Endothelial cell of umbilical vein (primary cell): ENCODE results near the gene STARD13. TPM values are rescaled to one million over a fixed set of nuclear protein-coding genes. Genes with fewer than 3 reads are reported as not detected.

Experiments used
- BruUV-seq: library from RNA; stranded (reverse); fragments of 400-500 nt; replicated peaks from 2 replicates; lab custom pipeline; 2021; lab: Mats Ljungman, UMichigan
- CTCF ChIA-PET: fragments of 300-600, 350-600 bp; sonication (Branson Sonifier 250); formaldehyde crosslinking; loops from one replicate; lab custom pipeline; 2021; ENCODE audit warnings: antibody characterized with exemption, inconsistent platforms; lab: Charles Lee
- POLR2A ChIA-PET: fragments of 300-600, 350-600 bp; sonication (Branson Sonifier 250); formaldehyde crosslinking; loops from one replicate; lab custom pipeline; 2021; ENCODE audit warnings: antibody characterized with exemption, inconsistent platforms; lab: Charles Lee
- DNase-seq: peaks from one replicate; pipeline ENCODE4 v3.0.0-alpha.2; 2011; ENCODE audit warnings: low read depth, low spot score
- FAIRE-seq: peaks from 2 replicates; lab custom pipeline; 2011; peaks lifted over from hg19 to GRCh38; lab: Jason Lieb, UNC
- H2AFZ ChIP-seq: 2 replicates; pipeline ENCODE4 v1.6.0; 2012; ENCODE audit warnings: low read depth, low read length, control low read depth, inconsistent platforms
- H3K27ac ChIP-seq: 2 replicates; pipeline ENCODE4 v1.5.1; 2011; ENCODE audit warnings: low read depth, mild to moderate bottlenecking, control low read depth, low read length, moderate library complexity; ENCODE audit not compliant: insufficient read depth
- H3K27me3 ChIP-seq, 2 experiments: 2 replicates each; pipeline versions ENCODE4 v1.6.0 to v1.6.1; 2011; ENCODE audit warnings: low read length in 2 of 2, mixed read lengths in 1 of 2; ENCODE audit not compliant: control insufficient read depth in 2 of 2, insufficient read depth in 2 of 2
- H3K36me3 ChIP-seq, 2 experiments: 2 replicates in 1 of 2; 3 replicates in 1 of 2; pipeline ENCODE4 v1.5.1; 2011; ENCODE audit warnings: low read length in 2 of 2, mild to moderate bottlenecking in 1 of 2, moderate library complexity in 1 of 2; ENCODE audit not compliant: control insufficient read depth in 2 of 2, insufficient read depth in 2 of 2; ENCODE audit errors: extremely low read depth in 1 of 2
- H3K4me1 ChIP-seq: 3 replicates; pipeline ENCODE4 v1.5.1; 2011; ENCODE audit warnings: mild to moderate bottlenecking, low read length; ENCODE audit not compliant: control insufficient read depth, insufficient read depth; ENCODE audit errors: extremely low read depth
- H3K4me2 ChIP-seq: 2 replicates; pipeline ENCODE4 v1.6.1; 2011; ENCODE audit warnings: low read length, control low read depth, mixed read lengths; ENCODE audit not compliant: insufficient read depth
- H3K4me3 ChIP-seq, 3 experiments: fragments of 200-600 bp in 1 of 3; sonication (generic), shearing (Covaris generic) in 1 of 3; replicated peaks in 1 of 3; 2 replicates each; pipeline ENCODE4 v1.5.1; 2011 to 2016; ENCODE audit warnings: control low read depth in 3 of 3, low read length in 3 of 3, mild to moderate bottlenecking in 2 of 3, inconsistent platforms in 1 of 3, low read depth in 1 of 3, moderate library complexity in 1 of 3; ENCODE audit not compliant: insufficient read depth in 1 of 3
- H3K79me2 ChIP-seq: 2 replicates; pipeline ENCODE4 v1.6.0; 2012; ENCODE audit warnings: low read length, inconsistent platforms; ENCODE audit not compliant: control insufficient read depth, insufficient read depth
- H3K9ac ChIP-seq: replicated peaks from 2 replicates; pipeline ENCODE3; 2011; ENCODE audit warnings: low read length, control low read depth; ENCODE audit not compliant: insufficient read depth; ENCODE audit errors: extremely low read depth
- H3K9me1 ChIP-seq: replicated peaks from 3 replicates; pipeline ENCODE4 v1.6.0; 2011; ENCODE audit warnings: mild to moderate bottlenecking, low read length; ENCODE audit not compliant: control insufficient read depth, insufficient read depth; ENCODE audit errors: extremely low read depth
- H3K9me3 ChIP-seq: replicated peaks from 2 replicates; pipeline ENCODE4 v1.5.1; 2012; ENCODE audit warnings: low read length, inconsistent platforms; ENCODE audit not compliant: control insufficient read depth, insufficient read depth
- H4K20me1 ChIP-seq: replicated peaks from 2 replicates; pipeline ENCODE3; 2011; ENCODE audit warnings: mild to moderate bottlenecking, low read length; ENCODE audit not compliant: control insufficient read depth, insufficient read depth; ENCODE audit errors: extremely low read depth
- FOS ChIP-seq: IDR thresholded peaks from 2 replicates; pipeline ENCODE4 v1.6.1; 2011; ENCODE audit warnings: mild to moderate bottlenecking, low read length, moderate library complexity, borderline replicate concordance; ENCODE audit not compliant: insufficient read depth
- GATA2 ChIP-seq: IDR thresholded peaks from 2 replicates; pipeline ENCODE4 v1.7.0; 2011; ENCODE audit warnings: low read depth, mild to moderate bottlenecking, moderate library complexity, mixed read lengths, low read length; ENCODE audit not compliant: insufficient read length, insufficient read depth
- JUN ChIP-seq: IDR thresholded peaks from 2 replicates; pipeline ENCODE4 v1.6.1; 2011; ENCODE audit warnings: borderline replicate concordance, low read depth; ENCODE audit not compliant: insufficient read length, insufficient read depth
- MYC ChIP-seq: IDR thresholded peaks from one replicate; pipeline ENCODE4 v1.6.1; 2011; ENCODE audit warnings: mild to moderate bottlenecking, low read depth, low read length
- POLR2A ChIP-seq: IDR thresholded peaks from 2 replicates; pipeline ENCODE4 v1.6.1; 2012; ENCODE audit warnings: low read depth, mild to moderate bottlenecking, control low read depth, low read length
- POLR2AphosphoS5 ChIP-seq: IDR thresholded peaks from 2 replicates; pipeline ENCODE4 v1.6.1; 2012; ENCODE audit warnings: low read depth, mild to moderate bottlenecking, control low read depth, low read length, moderate library complexity; ENCODE audit not compliant: insufficient read depth
- dilution Hi-C: fragments of 300-500 bp; cut with MboI; formaldehyde crosslinking; loops from one replicate; pipeline ENCODE4 v1.15.0; 2019; ENCODE audit warnings: low sequenced_read_pairs; ENCODE audit not compliant: extremely low pct_ligation_motif_present
- intact Hi-C: fragments of 100-400 bp; cut with micrococcal nuclease; formaldehyde crosslinking; loops from one replicate; pipeline ENCODE4 v1.10.0; 2022
- polyA plus RNA-seq, 4 experiments: library from polyadenylated mRNA; depleted of rRNA in 3 of 4; stranded (reverse) in 3 of 4; unstranded in 1 of 4; fragments of >200 nt; gene quantifications; 2 replicates each; pipeline versions ENCODE4 v1.2.1 to v1.2.3, GENCODE V29; 2011 to 2012; ENCODE audit warnings: missing spikeins in 1 of 4
- total RNA-seq: library from RNA; stranded (reverse); gene quantifications from 2 replicates; pipeline ENCODE4 v1.2.3, GENCODE V29; 2021

The STARD13 gene
- total and polyA plus RNA-seq, 2 donors (not counting 3 experiments of a cell fraction or from before 2014, with no cell fraction given) = 11.0 to 47.7 TPM

GRCh38 chr13:33181264-33181663 is 104.3 kb downstream of the STARD13 start:
- no peaks in the 10 kb centered on the region for H3K9me1 ChIP-seq
- H2AFZ ChIP-seq = no peak overlapping the region
- H3K4me1 ChIP-seq = peaks cover 10% of the 10 kb centered on the region
- H3K27ac ChIP-seq = no peak overlapping the region
- BruUV-seq = no TSS peak
- peaks cover 82% of the 10 kb centered on the region for H3K79me2 ChIP-seq
- no peaks in the 10 kb centered on the region for H4K20me1 ChIP-seq
- no peak overlapping the region for H3K9ac ChIP-seq
- H3K4me2 ChIP-seq = no peak overlapping the region
- CTCF ChIA-PET = interaction anchor here (1.2 to 3.3 kb wide), 2 partner anchors 11 to 55 kb away, joined by 3 to 11 read pairs; no protein-coding TSS in a partner anchor
- DNase-seq = no peak
- FAIRE-seq = no peak
- no peaks in the 10 kb centered on the region for H3K36me3 ChIP-seq
- dilution Hi-C loops = no loop called here
- intact Hi-C loops = loop anchor here (10.0 kb wide), 1 partner anchor 596 kb away; the partner anchor contains the start of gene PDS5B
- POLR2A ChIA-PET = no interaction called here
- no peaks in the 10 kb centered on the region for H3K27me3 ChIP-seq
- no peak overlapping the region for H3K4me3 ChIP-seq
- no peaks in the 10 kb centered on the region for H3K9me3 ChIP-seq
- TF ChIP-seq FOS (no peak), GATA2 (no peak)

DNA sequence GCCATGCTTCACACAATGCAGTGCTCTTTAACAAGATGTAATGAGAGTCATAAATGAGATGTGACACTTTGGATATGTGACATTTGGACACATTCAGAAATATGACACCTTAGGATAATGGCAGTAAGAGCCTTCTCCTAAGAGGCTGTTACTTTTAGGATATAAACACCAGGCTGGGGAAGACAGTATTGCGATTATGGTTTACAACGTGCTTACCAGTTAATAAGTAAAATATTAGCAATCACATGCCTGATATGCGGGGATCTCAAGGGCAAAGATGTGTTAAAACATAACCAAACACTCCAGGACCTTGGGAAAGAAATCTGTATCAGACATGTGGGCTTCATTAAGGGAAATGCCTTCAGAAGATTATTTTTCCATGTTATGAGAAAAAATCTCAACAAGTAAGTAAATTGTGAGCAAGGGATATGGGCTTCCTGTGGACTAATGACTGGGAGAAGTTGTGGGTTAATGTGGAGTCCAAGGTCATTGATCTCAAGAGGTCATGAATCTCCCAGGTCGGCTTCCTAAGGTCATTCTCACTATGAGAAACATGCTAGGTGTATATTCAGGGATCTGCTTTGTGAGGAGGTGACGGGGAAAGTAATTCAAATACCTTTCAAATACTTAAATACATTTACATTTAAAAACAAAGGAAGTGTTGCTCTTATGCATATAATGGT is 105.3 kb downstream of the STARD13 start:
- H4K20me1 ChIP-seq = no peaks in the 10 kb centered on the region
- no peak overlapping the region for H2AFZ ChIP-seq
- dilution Hi-C loops = no loop called here
- FAIRE-seq = no peak
- no peaks in the 10 kb centered on the region for H3K36me3 ChIP-seq
- H3K79me2 ChIP-seq = peaks cover 78% of the 10 kb centered on the region
- intact Hi-C loops = loop anchor here (10.0 kb wide), 1 partner anchor 595 kb away; the partner anchor contains the start of gene PDS5B
- no TSS peak for BruUV-seq
- no peak overlapping the region for H3K4me3 ChIP-seq
- TF ChIP-seq JUN (no peak), POLR2A (no peak), MYC (no peak), POLR2AphosphoS5 (no peak), GATA2 (no peak)
- no peaks in the 10 kb centered on the region for H3K9me1 ChIP-seq
- H3K27me3 ChIP-seq = no peaks in the 10 kb centered on the region
- no peak overlapping the region for H3K9ac ChIP-seq
- ChIA-PET POLR2A (no interaction called here), CTCF (no interaction called here)
- no peak overlapping the region for H3K27ac ChIP-seq
- no peaks in the 10 kb centered on the region for H3K9me3 ChIP-seq
- H3K4me1 ChIP-seq = peaks cover under 1% of the 10 kb centered on the region
- DNase-seq = no peak
- H3K4me2 ChIP-seq = no peak overlapping the region
